Brain microvascular endothelial cell (primary cell): ENCODE measurements around the gene CTTN.

Experiments
- DNase-seq: peaks from one replicate; pipeline ENCODE4 v3.0.0-alpha.2; 2020
- H3K27ac ChIP-seq: fragments of 250-450 bp; sonication (Bioruptor Pico); 2 replicates; pipeline ENCODE4 v1.5.1; 2020; ENCODE audit warnings: mild to moderate bottlenecking, moderate library complexity
- H3K27me3 ChIP-seq: fragments of 250-450 bp; sonication (Bioruptor Pico); replicated peaks from 2 replicates; pipeline ENCODE4 v1.5.1; 2020; ENCODE audit warnings: mild to moderate bottlenecking
- H3K36me3 ChIP-seq: fragments of 250-450 bp; sonication (Bioruptor Pico); replicated peaks from 2 replicates; pipeline ENCODE4 v1.5.1; 2020; ENCODE audit warnings: mild to moderate bottlenecking
- H3K4me3 ChIP-seq: 2 replicates; pipeline ENCODE4 v1.5.1; 2011; ENCODE audit warnings: low read depth, mild to moderate bottlenecking, control low read depth, low read length, moderate library complexity
- CTCF ChIP-seq: IDR thresholded peaks from 2 replicates; pipeline ENCODE4 v1.5.1; 2011; ENCODE audit warnings: low read depth, mild to moderate bottlenecking, moderate library complexity, low read length, control low read depth, inconsistent platforms; ENCODE audit errors: missing control alignments
- in situ Hi-C: cut with HindIII; loops from 2 replicates; pipeline ENCODE4 v1.10.0; 2017; ENCODE audit warnings: low sequenced_read_pairs, low pct_ligation_motif_present

Gene CTTN

GRCh38 chr11:70458736-70459135 is 60.4 kb downstream of the CTTN start:
- no peak overlapping the region for H3K4me3 ChIP-seq
- no peak overlapping the region for H3K27ac ChIP-seq
- in situ Hi-C loops = no loop called here
- H3K36me3 ChIP-seq = no peaks in the 10 kb centered on the region
- no peak for TF ChIP-seq CTCF
- H3K27me3 ChIP-seq = peaks cover 2% of the 10 kb centered on the region
- no peak for DNase-seq

GRCh38 chr11:70460111-70460510 is 61.8 kb downstream of the CTTN start:
- no peaks in the 10 kb centered on the region for H3K36me3 ChIP-seq
- peaks cover 2% of the 10 kb centered on the region for H3K27me3 ChIP-seq
- H3K4me3 ChIP-seq = no peak overlapping the region
- no peak for DNase-seq
- TF ChIP-seq CTCF = no peak
- in situ Hi-C loops = no loop called here
- H3K27ac ChIP-seq = no peak overlapping the region

GRCh38 chr11:70460964-70461363 is 62.6 kb downstream of the CTTN start:
- TF ChIP-seq CTCF = no peak
- no peaks in the 10 kb centered on the region for H3K36me3 ChIP-seq
- no peak for DNase-seq
- H3K27me3 ChIP-seq = peaks cover 2% of the 10 kb centered on the region
- in situ Hi-C loops = no loop called here
- no peak overlapping the region for H3K4me3 ChIP-seq
- H3K27ac ChIP-seq = no peak overlapping the region

- Histone ChIP-seq H3K36me3 (no peaks in the 10 kb centered on the region), H3K27me3 (peaks cover 2% of the 10 kb centered on the region), H3K4me3 (no peak overlapping the region), H3K27ac (no peak overlapping the region)
- DNase-seq = no peak
- in situ Hi-C loops = no loop called here
- TF ChIP-seq CTCF = no peak
Observed at GRCh38 chr11:70462818-70463477, 64.6 kb downstream of the CTTN start.

GRCh38 chr11:70463478-70464255 is 65.3 kb downstream of the CTTN start:
- DNase-seq = no peak
- in situ Hi-C loops = no loop called here
- H3K4me3 ChIP-seq = no peak overlapping the region
- H3K36me3 ChIP-seq = no peaks in the 10 kb centered on the region
- no peak for TF ChIP-seq CTCF
- no peak overlapping the region for H3K27ac ChIP-seq
- peaks cover 2% of the 10 kb centered on the region for H3K27me3 ChIP-seq
